H1 (cell line): ENCODE measurements around the gene XAF1.

ENCODE experiments used
- EP300 ChIP-seq, 2 experiments: IDR thresholded peaks; 1 replicate in 1 of 2; 2 replicates in 1 of 2; pipeline ENCODE4 v1.6.1; 2011 to 2012; ENCODE audit warnings: low read depth in 2 of 2, low read length in 2 of 2, mild to moderate bottlenecking in 2 of 2, borderline replicate concordance in 1 of 2, inconsistent platforms in 1 of 2, moderate library complexity in 1 of 2
- GABPA ChIP-seq: IDR thresholded peaks from 2 replicates; pipeline ENCODE4 v1.6.1; 2011; ENCODE audit warnings: mild to moderate bottlenecking, low read length, moderate library complexity, borderline replicate concordance; ENCODE audit not compliant: insufficient read depth
- HDAC2 ChIP-seq, 2 experiments: fragments of 300-600 bp in 1 of 2; sonication (generic) in 1 of 2; IDR thresholded peaks; 2 replicates each; pipeline ENCODE4 v1.6.1; 2011 to 2012; ENCODE audit warnings: low read depth in 2 of 2, low read length in 2 of 2, mild to moderate bottlenecking in 2 of 2, moderate library complexity in 2 of 2, borderline replicate concordance in 1 of 2, inconsistent platforms in 1 of 2
- POLR2A ChIP-seq, 2 experiments: IDR thresholded peaks; 1 replicate in 1 of 2; 2 replicates in 1 of 2; pipeline ENCODE4 v1.6.1; 2011; ENCODE audit warnings: low read depth in 2 of 2, low read length in 2 of 2, mild to moderate bottlenecking in 2 of 2; ENCODE audit errors: control extremely low read depth in 1 of 2
- RFX5 ChIP-seq: IDR thresholded peaks from 2 replicates; pipeline ENCODE4 v1.6.1; 2011; ENCODE audit warnings: low read depth, low read length, improper control_type of control experiment, borderline replicate concordance
- SIN3A ChIP-seq, 2 experiments: IDR thresholded peaks in 1 of 2; conservative IDR thresholded peaks in 1 of 2; 2 replicates each; pipeline ENCODE4 v1.6.1; 2011 to 2012; ENCODE audit warnings: low read length in 2 of 2, improper control_type of control experiment in 1 of 2, low read depth in 1 of 2, mild to moderate bottlenecking in 1 of 2
- TF ChIP-seq, protein P1 (sequence below), 3 experiments: IDR thresholded peaks; 1 replicate in 2 of 3; 2 replicates in 1 of 3; pipeline versions ENCODE4 v1.5.1 to v1.6.1; 2011; ENCODE audit warnings: low read length in 3 of 3, mild to moderate bottlenecking in 3 of 3, inconsistent platforms in 2 of 3, low read depth in 1 of 3, moderate library complexity in 1 of 3; ENCODE audit not compliant: insufficient read depth in 1 of 3; ENCODE audit errors: control extremely low read depth in 1 of 3

DNA sequence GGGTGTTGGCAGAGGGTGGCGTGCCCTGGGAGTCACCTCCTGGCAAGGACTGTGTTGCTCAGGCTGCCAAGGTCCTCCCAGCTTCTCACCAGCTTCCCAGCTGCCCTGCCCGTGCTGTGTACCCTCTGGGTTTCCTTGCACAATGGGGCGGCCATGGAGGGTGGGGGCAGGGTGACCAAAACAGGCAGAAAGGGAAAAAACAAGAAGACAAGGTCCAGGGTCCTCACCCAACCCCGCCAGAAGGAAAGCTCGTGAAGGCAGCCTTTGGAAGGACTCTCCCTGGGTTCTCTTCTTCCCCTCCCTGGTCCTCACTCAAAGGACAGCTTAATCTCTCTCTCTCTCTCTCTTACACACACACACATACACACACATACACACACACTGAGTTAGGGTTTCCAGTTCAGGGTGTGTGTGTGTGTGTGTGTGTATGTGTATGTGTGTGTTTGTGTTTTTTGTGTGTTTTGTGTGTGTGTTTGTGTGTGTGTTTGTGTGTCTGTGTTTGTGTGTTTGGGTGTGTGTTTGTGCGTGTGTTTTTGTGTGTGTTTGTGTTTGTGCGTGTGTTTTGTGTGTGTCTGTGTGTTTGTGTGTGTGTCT lies 44.7 kb upstream of the XAF1 start:
- TF ChIP-seq, protein P1, sequence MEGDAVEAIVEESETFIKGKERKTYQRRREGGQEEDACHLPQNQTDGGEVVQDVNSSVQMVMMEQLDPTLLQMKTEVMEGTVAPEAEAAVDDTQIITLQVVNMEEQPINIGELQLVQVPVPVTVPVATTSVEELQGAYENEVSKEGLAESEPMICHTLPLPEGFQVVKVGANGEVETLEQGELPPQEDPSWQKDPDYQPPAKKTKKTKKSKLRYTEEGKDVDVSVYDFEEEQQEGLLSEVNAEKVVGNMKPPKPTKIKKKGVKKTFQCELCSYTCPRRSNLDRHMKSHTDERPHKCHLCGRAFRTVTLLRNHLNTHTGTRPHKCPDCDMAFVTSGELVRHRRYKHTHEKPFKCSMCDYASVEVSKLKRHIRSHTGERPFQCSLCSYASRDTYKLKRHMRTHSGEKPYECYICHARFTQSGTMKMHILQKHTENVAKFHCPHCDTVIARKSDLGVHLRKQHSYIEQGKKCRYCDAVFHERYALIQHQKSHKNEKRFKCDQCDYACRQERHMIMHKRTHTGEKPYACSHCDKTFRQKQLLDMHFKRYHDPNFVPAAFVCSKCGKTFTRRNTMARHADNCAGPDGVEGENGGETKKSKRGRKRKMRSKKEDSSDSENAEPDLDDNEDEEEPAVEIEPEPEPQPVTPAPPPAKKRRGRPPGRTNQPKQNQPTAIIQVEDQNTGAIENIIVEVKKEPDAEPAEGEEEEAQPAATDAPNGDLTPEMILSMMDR (IDR thresholded peaks at IDR 0.05; ENCODE audit: control extremely low read depth in 1 of 3, insufficient read depth in 1 of 3, low read depth in 1 of 3, low read length in 3 of 3): no peak
- TF ChIP-seq HDAC2 (IDR thresholded peaks at IDR 0.05; ENCODE audit: borderline replicate concordance in 1 of 2, low read depth in 2 of 2, low read length in 2 of 2) (no peak), POLR2A (IDR thresholded peaks at IDR 0.05; ENCODE audit: control extremely low read depth in 1 of 2, low read depth in 2 of 2, low read length in 2 of 2) (no peak), RFX5 (no peak), SIN3A (conservative IDR thresholded peaks at IDR 0.05 in 1 of 2, IDR thresholded peaks at IDR 0.05 in 1 of 2; ENCODE audit: low read depth in 1 of 2, low read length in 2 of 2) (no peak), EP300 (IDR thresholded peaks at IDR 0.05; ENCODE audit: borderline replicate concordance in 1 of 2, low read depth in 2 of 2, low read length in 2 of 2) (no peak), GABPA (no peak)
